HG03045 (cell line): ENCODE data around the gene CATSPERD.

Experiments
- ATAC-seq: cut with Tn5 transposase; IDR thresholded peaks from one replicate; pipeline ENCODE4 v1.9.1; 2021; ENCODE audit warnings: mild to moderate bottlenecking, moderate library complexity; ENCODE audit not compliant: unreplicated experiment

The CATSPERD gene

DNA sequence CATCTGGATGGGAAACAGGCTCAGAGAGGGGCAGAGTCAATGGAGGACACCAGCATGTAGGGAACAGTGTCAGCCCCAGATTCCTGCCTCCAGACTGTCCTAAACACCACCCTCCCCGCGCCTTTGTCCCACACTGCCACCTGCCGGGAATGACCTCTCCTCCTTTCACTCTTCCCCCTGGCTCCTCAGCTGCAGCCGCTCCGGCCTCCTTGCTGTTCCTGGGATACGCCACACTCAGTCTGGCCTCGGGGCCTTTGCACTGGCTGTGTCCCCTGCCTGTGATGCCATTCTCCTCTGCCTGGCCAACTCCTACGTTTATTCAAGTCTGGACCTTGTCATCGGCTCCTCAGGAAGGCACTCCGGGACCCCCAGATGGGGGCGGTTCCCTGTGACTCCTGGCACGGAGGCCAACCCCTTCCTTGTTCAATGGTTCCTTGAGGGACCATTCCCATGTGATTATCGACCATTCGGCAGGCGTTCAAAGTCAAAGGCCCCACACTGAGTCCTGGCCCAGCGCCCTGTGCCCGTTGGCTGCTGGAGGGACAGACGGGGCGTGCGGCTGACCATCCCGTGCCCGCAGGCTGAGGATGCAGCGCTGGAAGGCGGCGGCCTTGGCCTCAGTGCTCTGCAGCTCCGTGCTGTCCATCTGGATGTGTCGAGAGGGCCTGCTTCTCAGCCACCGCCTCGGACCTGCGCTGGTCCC is 103.3 kb downstream of the CATSPERD start:
- ATAC-seq, result no peak

DNA sequence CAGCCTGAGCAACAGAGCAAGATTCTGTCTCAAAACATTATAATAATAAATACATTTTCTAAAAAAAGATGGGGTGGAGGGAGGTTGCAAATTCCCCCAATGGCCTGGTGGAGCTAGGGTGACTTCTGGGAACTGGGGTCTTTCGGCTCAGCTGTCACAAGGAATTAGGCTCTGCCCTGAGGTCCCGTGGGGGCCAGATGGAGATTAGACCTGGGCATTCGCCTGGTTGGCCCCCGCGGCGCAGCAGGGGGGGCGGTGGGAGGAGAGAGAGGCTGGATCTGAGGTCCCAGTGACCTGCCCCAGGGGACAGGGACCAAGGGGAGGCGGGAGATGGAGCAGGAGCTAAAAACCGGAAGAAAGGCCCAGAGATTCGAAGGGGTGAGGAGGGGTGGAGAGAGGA is 104.3 kb downstream of the CATSPERD start:
- no peak for ATAC-seq

DNA sequence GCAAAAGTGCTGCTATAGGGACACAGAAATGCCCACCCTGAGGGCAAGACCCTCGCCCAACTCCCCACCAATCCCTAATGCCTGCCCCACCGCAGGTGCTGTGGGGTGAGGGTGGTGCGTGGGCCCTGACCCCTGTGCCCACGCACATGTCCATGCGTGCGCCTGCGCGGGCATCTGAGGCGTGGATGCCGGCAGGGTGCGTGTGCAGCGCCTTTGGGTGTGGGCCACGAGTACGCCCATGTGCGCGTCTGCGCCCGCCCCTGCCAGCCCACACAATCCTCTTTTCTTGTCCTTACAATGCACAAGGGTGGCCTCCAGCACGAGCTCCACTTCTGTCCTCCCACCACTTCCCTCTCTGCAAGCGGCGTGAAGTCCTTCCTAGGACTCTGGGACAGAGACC is 104.7 kb downstream of the CATSPERD start:
- no peak for ATAC-seq

DNA sequence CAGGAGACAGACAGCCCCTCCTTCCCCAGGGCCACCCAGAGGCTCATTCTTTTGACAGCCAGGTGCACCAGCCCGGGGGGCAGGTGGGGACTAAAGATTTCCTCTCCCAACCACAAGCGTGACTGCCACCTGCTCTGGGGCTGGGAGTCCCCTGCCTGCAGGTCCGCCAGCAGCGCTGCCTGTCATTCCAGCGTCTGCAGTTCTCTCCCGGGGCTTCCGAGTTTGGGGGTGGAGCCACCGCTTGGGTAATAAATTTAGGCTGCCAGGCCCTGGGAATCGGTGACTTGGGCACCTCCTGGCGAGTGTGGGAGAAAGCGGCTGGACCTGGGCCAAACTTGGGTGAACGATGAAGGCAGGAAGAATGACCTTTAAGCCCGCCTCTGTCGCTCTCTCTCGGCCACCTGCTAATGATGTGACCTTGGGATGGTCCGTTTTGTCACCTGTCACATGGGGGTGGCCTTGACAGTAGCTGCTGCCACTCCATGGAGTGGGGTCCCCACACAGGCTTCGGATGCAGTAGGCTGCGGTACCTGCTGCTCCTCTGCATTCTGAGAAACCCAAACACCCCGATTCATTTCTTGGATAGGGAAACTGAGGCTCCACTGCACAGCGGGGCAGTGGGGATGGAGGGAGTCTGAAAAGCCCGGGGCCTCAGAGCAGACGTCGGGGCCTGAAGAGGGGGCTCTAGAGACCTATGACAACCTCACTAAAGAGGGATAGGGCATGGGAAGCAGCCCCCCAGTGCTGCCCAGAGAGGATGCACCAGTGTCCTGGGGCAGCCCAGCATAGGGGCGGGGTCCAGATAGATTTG is 106.3 kb downstream of the CATSPERD start:
- ATAC-seq, result no peak

DNA sequence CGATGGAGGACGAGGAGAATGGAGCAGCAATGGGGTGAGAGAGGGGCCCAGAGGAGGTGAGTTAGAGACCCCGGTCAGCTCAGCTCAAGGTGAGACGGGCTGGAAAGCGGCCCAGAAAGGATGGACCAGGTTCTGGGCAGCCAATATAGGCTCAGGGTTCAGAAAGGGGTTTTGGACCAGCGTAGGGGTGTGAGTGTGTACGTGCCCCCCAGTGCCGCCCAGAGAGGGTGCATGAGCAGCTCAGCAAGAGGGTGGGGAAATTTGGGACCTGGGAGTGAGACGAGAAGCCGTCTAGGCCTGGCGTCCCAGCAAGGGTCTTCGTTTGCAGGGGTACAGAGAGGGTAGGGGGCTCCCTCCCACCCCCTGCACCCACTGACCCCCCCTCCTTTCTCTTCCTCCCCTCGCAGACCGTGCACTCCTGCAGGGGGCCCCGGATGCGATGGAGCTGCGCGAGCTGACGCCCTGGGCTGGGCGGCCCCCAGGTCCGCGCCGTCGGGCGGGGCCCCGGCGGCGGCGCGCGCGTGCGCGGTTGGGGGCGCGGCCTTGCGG is 107.0 kb downstream of the CATSPERD start:
- no peak for ATAC-seq

DNA sequence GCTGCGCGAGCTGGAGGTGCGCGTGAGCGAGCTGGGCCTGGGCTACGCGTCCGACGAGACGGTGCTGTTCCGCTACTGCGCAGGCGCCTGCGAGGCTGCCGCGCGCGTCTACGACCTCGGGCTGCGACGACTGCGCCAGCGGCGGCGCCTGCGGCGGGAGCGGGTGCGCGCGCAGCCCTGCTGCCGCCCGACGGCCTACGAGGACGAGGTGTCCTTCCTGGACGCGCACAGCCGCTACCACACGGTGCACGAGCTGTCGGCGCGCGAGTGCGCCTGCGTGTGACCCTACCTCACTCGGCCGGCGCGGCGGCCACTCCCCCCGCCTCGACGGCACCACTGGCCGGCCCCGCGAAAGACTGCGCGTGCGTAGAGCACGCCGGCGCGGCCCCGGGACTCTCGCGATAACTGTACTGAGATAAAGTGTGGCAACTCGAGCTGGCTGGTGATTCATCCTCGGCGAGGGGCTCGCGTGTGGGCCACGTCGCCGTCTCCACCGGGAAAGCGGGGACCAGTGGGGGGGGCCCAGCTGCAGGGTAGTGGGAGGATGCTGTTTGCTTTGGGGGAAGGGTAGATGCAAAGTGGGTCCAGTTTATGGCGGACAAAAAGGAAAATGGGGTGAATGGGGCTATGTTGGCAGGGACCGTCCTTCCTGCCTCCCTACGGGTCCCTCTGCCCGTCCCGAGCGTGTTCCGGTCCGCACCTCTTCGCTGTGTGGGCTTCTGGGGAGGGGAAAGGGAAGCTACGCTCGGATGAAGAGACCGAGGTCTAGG is 107.6 kb downstream of the CATSPERD start:
- ATAC-seq, result peak; percentile 68
